Ammon's horn (tissue), 1 donor: ENCODE results near the gene GLCE.
"Not testable (repeated sequence)": the region's sequence is repeated elsewhere in the genome, so short reads cannot be mapped to it uniquely, and the experiment has no call there.

Experiments used
- DNase-seq: peaks from one replicate; pipeline ENCODE4 v3.0.0-alpha.2; 2016; ENCODE audit warnings: low spot score

GLCE gene

DNA sequence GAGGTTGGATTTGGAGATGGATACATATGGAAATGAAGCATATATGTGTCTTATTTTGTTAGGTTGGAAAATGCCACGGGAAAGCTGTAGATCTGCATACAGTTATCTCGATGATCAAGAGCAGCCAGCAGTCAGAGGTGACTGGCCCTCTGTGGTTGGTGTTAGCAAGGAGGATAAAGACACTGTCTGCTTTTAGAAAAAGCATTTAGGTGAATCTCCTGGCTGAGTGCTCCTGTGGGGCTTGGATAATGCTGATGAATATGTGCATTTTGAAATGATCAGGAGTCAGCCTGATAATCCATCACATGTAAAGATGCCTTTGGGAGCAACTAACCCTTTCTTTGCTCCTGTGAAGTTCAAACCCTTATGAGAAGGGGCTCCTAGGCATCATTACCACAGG, 24.9 kb upstream of the GLCE start:
- no peak for DNase-seq

GRCh38 chr15:69138963-69139362, 21.5 kb upstream of the GLCE start:
- DNase-seq: no peak

GRCh38 chr15:69140306-69140705, 20.1 kb upstream of the GLCE start:
- no peak for DNase-seq

GRCh38 chr15:69141286-69141701, 19.1 kb upstream of the GLCE start:
- no peak for DNase-seq

- DNase-seq: no peak
Measured at GRCh38 chr15:69141833-69142232, 18.6 kb upstream of the GLCE start.

DNA sequence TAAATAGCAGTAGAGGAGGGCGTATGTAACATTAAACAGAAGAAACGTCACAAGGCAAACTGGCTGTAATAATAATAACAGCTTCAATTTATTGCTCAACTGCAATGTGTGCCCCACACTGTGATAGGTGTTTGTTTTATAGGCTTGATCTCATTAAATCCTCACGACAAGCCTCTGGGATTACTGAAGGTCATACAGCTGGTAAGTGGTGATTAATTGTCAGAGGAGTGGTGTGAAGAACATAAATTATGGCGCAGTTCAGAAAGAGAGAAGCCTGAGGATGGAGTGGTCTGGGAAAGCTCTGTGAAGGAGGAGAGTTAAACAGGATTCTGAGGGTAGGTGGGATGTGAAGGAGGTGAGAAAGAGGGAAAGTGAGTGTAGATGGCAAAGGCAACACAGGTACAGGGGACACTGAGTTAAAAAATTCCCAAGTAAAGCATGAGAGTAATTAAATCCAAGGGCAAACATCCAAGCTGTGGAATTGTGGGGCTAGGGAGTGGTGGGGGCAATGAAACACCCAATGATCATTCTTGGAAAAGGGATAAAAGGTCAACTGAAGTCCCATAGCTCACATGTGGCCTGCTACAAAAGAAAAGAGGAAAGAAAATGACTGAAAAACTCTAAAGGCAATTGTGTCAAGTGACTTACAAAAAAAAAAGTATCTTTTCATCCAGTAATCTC, 16.5 kb upstream of the GLCE start:
- DNase-seq: no peak

DNA sequence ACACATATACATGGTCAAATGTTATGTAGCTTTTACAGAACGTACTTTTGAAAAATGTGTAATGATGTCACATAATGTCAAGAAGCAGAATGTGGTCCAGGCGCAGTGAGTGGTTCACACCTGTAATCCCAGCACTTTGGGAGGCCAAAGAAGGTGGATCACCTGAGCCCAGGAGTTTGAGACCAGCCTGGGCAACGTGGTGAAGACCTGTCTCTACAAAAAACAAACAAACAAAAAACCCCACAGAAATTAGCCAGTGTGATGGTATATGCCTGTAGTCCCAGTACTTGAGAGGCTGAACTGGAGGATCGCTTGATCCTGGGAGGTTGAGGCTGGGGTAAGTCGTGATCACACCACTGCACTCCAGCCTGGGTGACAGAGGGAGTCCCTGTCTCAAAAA, 15.9 kb upstream of the GLCE start:
- no peak for DNase-seq

- no peak for DNase-seq
Measured at GRCh38 chr15:69145149-69145693, 15.2 kb upstream of the GLCE start.

DNA sequence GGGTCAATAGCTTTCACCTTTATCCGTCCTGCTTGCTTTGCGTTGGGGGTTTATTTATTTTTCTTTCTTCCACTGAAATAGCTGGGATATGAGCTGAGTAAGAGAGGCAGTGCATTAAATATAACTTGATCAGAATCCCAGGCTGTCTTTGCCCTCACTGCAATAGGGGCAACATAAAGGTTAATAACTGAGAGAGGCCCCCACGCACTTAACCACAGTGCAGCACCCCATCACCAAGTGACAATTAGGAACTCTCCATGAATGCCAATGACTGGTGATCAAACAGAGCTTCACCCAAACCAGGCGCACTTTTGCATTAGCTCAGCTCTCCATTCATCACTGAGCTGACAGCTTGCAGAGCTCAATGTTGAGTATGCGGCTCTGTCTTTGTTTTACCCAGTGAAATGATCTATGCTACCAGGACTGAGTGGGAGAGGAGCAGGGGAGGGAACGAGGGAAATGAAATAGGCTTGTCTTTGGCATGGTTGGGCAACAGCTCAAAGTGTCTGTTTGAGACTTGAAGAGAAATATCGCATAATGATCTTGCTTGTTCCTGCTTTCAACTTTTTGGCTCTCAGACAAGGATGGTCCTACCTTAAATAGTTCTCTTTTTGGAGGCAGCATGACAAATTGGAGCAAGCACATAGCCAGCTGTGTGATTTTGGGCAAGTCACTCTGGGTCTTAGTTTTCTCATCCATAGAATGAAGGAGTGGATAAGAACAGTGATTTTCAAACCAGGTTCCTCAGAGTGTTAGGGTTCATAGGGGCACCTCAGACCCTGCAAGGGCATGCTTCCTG, 14.5 kb upstream of the GLCE start:
- peak; percentile 84 for DNase-seq

- DNase-seq: no peak
Measured at GRCh38 chr15:69146724-69147435, 13.6 kb upstream of the GLCE start.

DNA sequence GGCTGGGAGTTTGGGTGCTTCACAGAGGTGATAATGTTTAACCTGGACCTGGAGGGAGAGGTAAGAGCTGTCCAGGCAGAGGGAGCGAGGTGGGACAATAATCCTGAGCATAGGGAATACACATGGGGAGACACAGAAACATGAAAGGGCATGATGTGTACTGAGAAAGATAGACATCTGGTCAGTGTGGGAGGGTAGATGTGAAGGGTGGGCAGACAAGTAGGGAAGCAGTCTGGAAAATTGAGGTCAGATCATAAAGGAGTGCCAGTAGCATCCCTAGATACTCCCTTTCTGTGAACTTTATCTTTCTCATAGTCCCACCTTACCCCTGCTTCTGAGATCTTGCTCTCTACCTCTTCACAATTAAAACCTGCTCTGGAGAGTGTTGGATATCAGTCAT, 12.0 kb upstream of the GLCE start:
- DNase-seq: no peak

GRCh38 chr15:69149163-69149562, 11.3 kb upstream of the GLCE start:
- DNase-seq: no peak

DNA sequence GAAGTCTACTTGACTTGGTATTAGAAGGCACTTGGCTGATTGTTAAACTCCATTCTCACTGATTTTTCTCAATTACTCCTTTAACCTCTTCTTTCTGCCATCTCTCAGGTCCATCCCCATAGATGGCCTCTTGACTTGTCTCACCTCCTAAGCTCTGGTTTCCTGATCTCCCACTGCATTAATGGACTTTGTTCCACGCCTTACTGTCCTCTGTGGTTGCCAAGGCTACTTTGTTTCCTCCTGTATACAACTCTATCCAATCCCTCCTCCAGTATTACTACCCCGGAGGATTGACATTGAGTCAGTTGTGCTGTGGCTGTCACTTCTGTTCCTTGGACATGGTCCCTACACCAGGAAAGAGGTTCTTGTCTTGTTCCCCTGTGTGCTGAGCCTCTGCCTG, 10.6 kb upstream of the GLCE start:
- DNase-seq: no peak

DNA sequence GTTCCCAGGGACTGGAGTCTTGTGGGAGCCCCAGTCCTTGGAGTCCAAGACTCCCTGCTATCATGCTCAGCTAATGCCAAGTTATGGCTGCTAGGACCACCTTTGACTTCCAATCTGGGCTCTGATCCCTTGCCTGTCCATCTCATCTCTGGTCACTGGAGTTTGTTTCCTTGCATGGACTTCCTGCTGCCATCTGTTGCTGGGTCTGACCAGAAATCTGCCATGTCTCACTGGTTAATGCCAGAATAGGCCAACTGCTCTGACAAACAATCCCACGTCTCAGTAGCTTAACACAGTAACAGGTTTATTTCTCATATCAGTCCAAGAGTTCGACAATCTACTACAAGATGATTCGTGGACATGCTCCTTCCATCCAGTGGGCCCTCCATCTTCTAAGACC, 10.1 kb upstream of the GLCE start:
- DNase-seq: no peak

DNA sequence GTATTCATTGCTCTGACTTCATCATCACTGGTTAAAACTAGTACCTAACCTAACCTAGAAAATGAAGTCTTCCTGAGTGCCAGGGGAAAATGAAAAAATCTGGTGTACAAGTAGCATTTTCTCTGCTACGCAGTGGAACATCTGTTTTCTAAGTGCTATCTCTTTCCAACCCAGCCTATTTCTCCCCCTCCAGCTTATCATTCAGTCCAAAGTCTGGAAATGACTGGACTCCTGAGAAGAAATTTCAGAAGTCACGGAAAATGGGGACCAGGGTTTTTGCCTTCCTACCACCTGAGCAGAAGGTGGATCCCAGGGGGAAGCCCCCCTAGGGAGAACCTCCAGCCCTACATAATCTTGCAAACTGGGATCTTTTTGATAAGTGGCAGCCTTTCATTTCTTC, 9.6 kb upstream of the GLCE start:
- no peak for DNase-seq

DNA sequence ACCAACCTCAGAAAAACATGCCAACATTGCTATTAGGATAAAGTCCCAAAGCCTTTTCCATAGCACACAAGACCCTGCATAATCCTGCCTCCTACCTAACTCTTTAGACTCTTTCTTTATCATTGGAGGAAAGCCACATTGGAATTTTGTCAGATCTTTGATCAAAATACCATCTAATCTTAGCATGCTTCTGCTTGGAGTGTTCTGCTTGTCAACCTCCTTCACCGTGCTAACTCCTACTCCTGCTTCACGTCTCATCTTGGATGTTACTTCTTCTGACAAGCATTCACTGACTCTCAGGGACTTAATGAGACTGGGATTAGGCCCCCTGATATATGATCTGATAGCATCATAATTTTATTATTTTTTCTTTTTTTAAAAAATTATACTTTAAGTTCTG, 7.4 kb upstream of the GLCE start:
- no peak for DNase-seq

- DNase-seq: not testable (repeated sequence)
Measured at GRCh38 chr15:69153587-69153986, 6.8 kb upstream of the GLCE start.

GRCh38 chr15:69154078-69154477, 6.4 kb upstream of the GLCE start:
- no peak for DNase-seq

GRCh38 chr15:69154684-69155083, 5.8 kb upstream of the GLCE start:
- no peak for DNase-seq

DNA sequence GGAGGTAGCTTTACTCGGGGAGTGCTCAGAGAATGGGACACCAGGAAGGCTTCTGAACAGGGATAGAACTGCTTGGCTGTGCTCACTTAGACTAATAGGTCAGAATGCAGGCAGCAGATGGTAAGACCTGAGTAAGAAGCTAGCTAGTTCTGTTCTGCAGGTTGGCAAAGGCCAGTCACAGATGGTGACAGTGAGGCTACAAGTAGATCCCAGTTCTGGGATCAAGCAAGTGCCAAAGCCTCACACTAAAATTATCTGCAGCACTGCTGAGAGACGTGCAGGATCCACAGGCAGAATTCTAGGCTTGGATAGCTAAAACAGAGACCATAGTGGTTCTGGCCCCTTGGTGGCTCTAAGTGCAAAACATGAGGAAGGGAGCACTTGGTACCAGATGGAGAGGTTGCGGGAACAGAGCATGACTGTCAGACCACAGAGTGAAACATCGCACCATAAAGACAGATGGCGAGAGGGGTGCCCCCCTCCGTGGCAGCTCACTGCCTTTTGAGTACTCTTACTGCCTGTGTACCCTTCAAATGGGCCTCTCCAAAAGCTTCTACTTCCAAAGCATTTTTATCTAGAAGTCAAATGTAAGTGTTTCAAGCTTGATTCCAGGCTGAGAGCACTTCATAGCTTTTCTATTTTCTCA, 3.6 kb upstream of the GLCE start:
- peak; percentile 49 for DNase-seq

DNA sequence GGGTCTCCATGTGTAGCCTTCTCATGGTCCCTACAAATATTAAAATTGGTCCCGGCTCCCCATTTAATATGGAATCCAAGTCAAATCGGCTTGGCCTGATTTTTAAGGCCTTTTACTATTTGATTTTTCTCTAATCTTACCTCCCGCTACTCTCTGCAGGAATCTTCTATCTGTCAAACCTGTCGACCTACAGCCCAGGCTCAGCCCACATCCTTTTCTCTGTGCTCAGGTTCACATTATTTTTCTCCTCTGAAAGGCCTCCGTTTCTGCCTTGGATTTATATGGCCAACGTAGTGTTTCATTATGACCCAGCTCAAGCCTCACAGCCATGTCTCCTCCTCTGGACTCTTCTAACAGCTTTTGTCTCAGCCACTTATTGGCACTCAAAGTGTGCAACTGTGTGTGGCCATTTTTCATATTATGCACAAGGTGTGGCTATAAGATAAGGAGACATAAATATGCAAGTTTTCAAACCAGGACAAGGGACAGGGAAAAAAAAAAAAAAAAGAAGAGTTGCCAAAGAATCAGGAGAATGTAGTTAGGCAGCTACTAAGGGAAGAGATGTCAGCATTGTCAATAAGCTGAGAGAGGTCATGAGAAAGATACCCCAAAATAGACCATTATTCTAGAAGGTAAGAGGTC, 2.1 kb upstream of the GLCE start:
- no peak for DNase-seq

- DNase-seq: no peak
Measured at GRCh38 chr15:69158843-69159240, 1.6 kb upstream of the GLCE start.
